PFSK-1 (cell line): Measurements from ENCODE around the gene DKK1.

Source experiments
- FOXP2 ChIP-seq: optimal IDR thresholded peaks from 2 replicates; pipeline ENCODE3; 2011; ENCODE audit warnings: borderline replicate concordance, control low read depth, inconsistent platforms; ENCODE audit not compliant: insufficient read depth; ENCODE audit errors: extremely low read length, extremely low read depth
- POLR2AphosphoS5 ChIP-seq: IDR thresholded peaks from 2 replicates; pipeline ENCODE4 v1.6.1; 2012; ENCODE audit warnings: low read depth, mild to moderate bottlenecking, control low read depth, low read length, moderate library complexity
- TAF1 ChIP-seq: IDR thresholded peaks from 2 replicates; pipeline ENCODE4 v1.6.1; 2012; ENCODE audit warnings: low read length, control low read depth, borderline replicate concordance; ENCODE audit not compliant: insufficient read depth
- TF ChIP-seq, protein P1 (sequence below), 2 experiments: IDR thresholded peaks; 2 replicates each; pipeline versions ENCODE4 v1.6.1 to v1.8.0; 2011 to 2012; ENCODE audit warnings: low read depth in 2 of 2, low read length in 2 of 2, control low read depth in 1 of 2, inconsistent platforms in 1 of 2, mild to moderate bottlenecking in 1 of 2, moderate library complexity in 1 of 2; ENCODE audit not compliant: insufficient read depth in 1 of 2

- TF ChIP-seq, protein P1, sequence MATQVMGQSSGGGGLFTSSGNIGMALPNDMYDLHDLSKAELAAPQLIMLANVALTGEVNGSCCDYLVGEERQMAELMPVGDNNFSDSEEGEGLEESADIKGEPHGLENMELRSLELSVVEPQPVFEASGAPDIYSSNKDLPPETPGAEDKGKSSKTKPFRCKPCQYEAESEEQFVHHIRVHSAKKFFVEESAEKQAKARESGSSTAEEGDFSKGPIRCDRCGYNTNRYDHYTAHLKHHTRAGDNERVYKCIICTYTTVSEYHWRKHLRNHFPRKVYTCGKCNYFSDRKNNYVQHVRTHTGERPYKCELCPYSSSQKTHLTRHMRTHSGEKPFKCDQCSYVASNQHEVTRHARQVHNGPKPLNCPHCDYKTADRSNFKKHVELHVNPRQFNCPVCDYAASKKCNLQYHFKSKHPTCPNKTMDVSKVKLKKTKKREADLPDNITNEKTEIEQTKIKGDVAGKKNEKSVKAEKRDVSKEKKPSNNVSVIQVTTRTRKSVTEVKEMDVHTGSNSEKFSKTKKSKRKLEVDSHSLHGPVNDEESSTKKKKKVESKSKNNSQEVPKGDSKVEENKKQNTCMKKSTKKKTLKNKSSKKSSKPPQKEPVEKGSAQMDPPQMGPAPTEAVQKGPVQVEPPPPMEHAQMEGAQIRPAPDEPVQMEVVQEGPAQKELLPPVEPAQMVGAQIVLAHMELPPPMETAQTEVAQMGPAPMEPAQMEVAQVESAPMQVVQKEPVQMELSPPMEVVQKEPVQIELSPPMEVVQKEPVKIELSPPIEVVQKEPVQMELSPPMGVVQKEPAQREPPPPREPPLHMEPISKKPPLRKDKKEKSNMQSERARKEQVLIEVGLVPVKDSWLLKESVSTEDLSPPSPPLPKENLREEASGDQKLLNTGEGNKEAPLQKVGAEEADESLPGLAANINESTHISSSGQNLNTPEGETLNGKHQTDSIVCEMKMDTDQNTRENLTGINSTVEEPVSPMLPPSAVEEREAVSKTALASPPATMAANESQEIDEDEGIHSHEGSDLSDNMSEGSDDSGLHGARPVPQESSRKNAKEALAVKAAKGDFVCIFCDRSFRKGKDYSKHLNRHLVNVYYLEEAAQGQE (IDR thresholded peaks at IDR 0.05; ENCODE audit: insufficient read depth in 1 of 2, low read depth in 2 of 2, low read length in 2 of 2) = no peak
- no peak for TF ChIP-seq TAF1
- TF ChIP-seq FOXP2 = no peak
- TF ChIP-seq POLR2AphosphoS5 = no peak
Measured at GRCh38 chr10:52337225-52337624, 23.1 kb downstream of the DKK1 start.
